NCI-H2196 (cell line): ENCODE results near the gene MMP12.

Experiments
- DNase-seq: peaks from one replicate; lab custom pipeline; 2025; ENCODE audit not compliant: unreplicated experiment; lab: John Stamatoyannopoulos, UW

Gene MMP12

DNA sequence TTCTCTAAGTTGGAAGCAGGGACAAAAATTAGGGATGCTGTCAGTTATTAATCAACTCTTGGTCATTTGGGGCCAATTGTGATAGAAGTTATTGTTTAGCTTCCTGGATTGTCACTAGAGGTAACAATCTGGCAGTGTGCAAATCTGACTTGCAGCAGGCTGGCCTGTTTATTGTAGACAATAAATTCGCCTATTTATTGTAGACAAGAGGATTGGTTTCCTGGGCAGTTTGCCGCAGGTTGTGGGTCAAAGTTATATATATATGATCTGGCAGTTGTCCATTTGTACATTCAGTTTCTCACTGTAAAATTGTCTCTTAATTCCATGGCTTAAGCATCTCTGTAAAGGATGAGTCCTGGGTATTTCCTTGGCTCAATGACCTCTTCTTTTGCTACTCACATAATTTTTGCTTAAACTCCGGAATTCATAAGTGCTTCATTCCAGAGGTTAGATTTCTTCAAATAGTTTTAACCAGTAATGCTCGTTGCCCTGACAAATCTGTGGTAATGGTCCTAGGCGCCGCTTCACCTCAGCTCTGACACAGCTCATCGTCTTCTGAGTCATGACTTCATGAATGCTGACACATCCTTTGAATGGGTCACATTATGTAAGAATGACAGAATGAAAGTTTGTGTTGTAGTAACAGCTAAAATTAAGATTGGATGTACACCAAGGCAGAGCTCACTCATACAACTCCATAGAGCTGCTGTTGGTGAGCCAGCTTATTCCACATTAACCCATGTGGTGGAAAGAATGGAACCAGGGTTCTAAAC, 23.6 kb downstream of the MMP12 start:
- no peak for DNase-seq

DNA sequence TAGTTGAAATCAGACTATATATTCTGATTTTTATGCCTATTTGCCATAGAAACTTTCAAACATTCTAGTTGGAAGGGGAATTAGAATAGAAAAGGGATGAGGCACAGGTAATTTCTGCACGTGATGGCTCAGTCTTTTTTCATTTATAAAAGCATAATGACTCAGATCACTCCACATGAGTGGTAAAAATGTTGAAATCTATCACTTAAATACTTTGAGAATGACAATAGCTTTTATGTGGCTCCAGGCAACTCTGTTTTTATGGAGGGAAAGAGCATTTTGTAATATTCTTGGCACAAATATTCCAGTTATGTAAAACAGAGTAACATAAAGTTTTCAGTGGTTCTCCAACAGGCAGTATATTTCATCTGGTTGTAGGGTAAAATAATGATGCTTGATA, 25.5 kb downstream of the MMP12 start:
- no peak for DNase-seq

GRCh38 chr11:102846292-102846691, 28.5 kb downstream of the MMP12 start:
- no peak for DNase-seq

DNA sequence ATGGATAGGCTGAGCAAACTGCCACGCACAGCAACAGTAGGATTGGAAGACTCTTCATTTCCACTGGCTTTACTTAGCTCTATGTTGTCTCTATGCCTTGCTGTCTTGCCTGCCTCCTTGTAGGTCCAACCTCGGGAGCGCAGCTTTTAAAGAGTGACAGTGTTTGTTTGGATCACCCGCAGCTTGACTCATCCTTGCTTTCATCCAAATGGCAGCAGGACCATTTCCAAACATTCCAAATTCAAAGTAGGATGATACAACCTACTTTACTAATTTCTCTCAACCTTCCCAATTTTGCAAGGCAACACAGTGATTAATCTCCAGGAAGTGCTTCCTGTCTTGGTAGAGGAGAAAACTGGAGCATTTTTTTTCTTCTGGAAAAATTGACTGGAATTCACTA, 31.3 kb downstream of the MMP12 start, which contains the start of gene MMP3:
TSS of gene MMP3 (minus strand) at position 121 of the 400 bp plus-strand sequence. CDS start at position 58, 63 bp downstream.
- DNase-seq: no peak

- no peak for DNase-seq
Measured at GRCh38 chr11:102842930-102843329, 31.9 kb downstream of the MMP12 start.

DNA sequence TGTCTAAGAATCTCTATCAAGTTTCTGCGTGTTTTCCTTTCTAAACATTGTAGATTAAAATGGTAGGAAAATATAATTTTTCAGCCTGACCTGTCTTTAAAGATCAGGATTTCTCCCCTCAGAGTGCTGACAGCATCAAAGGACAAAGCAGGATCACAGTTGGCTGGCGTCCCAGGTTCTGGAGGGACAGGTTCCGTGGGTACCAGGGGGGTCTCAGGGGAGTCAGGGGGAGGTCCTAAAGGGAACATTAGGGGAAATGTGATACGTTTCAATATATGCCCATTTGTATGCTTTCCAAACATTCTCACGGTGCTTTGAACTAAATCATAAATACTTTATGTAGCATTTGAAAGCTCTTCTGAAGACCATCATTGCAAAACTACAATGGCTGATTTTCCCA, 34.8 kb downstream of the MMP12 start:
- no peak for DNase-seq

GRCh38 chr11:102837646-102838045, 37.1 kb downstream of the MMP12 start:
- DNase-seq: no peak

- no peak for DNase-seq
Measured at GRCh38 chr11:102837156-102837555, 37.6 kb downstream of the MMP12 start.

GRCh38 chr11:102836290-102836875, 38.4 kb downstream of the MMP12 start:
- no peak for DNase-seq

GRCh38 chr11:102833731-102834130, 41.1 kb downstream of the MMP12 start:
- no peak for DNase-seq

DNA sequence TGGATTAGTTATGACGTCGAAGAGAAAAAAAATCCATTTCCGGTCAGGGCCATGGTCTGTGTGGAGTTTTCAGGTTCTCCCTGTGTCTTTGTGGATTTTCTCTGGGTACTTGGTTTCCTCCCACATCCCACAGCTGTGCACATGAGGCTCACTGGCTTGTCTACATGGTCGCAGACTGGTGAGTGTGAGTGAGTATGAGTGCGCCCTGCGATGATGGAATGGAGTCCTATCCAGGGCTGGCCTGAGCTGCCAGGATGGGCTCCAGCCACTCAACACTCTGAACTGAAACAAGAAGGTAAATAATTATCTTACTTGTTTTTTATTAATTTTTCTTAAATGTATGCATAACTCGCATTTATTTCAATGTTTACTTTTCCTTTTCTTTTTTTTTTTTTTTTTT, 42.2 kb downstream of the MMP12 start:
- no peak for DNase-seq

DNA sequence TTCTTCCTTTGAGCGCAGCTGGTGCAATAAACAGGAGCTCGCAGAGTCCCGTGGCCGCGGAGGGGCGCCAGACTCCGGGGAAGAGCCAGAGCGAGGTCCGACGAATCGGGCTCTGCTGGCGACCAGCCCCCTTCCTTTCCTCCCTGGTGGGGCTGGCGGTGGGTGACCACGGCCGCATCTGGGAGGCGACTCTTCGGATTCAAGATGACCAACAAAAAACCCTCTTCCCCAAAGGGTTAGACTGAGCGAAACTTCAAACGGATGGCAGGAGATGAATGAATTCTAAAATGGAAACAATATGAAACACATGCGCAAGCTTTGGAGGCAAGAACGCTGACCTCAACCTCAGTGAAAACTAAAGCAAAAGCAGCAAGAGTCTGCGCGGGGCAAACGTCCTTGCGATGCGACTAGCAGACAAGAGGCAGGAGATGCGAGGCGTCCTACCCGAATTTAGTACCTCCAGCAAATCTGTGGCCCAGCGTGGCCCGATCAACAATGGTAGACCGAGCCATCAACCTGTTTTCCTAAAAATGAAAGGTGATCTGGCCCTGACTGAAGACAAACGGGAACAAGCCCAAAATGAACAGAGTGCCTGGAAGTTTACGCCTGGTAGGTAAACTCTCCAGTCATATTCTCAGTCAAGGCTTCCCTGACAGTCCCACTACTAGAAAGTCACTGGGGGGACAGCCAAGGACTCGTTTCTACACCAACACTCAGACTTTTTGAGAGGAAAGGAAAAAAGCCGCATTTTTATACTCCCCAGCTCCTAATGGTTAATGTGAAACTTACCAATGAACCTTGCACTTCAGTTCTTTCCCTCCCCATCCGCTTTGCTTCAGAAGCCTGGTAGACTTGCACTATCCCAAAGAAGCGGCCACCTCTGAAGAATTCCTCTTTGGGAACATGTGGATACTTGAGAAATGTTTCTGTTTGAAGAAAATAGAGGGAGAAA, 43.0 kb downstream of the MMP12 start:
- no peak for DNase-seq

- DNase-seq: no peak
Measured at GRCh38 chr11:102831128-102831488, 43.7 kb downstream of the MMP12 start.

DNA sequence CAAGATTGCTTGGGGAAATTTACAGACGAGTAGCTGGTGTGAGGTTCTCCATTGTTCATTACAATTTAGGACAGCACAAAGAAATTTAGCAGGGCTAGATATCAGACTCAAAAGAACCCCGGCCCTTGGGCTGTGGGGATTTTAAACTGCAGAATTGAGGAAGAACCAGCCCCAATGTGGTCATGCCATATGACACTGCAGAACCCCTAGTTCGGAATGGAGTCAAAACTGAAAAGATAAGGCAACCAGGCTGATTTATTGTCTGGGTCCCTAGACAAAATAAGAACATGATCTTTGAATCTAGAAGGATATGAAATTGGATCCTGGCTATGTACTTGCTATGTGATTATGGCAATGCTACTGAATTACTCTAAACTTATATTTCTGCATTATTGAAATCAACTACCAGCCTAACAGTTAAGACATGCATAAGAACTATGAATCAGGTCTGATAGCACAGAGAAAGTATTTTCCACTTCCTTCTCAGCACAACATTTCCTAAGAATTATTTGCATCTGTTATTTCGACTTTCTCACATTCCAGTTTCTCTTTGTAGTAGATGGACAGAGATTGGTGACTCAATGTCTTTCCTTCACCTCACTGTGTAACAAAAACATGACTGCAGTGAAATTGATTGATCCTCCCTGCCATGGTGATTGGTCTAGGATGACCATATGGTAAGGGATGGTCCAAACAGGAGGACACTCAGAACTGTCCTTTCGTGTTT, 44.6 kb downstream of the MMP12 start:
- no peak for DNase-seq

DNA sequence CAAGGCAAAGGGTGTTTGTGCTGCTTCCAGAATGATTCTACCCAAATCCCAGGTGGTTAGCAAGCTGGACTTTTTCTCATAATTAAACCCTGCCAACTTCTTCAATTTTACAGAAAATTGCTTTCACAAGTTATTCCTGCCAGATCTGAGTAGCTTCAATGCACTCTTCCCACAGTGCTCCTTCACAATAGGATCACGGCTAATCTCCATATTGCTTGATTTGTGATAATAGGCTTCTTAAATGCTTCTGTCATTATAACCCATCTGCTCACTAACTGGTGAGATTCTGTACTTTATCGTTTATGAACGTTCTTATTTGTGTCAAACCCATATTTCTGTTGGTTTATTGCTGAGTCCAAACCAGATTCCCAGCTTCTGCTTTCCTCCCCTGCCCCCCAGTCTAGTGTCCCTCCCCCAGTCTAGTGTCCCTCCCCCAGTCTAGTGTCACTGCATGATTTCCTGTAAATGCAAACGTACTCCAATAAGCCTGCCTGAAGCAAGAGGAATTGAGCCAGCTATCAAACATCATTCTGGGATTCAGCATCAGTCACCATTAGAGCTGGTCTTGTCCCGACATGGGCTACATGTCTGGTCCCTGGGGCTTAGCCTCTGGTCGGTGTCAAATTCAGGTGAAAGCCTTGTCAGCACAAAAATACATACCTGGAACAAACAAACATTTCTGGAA, 45.3 kb downstream of the MMP12 start:
- no peak for DNase-seq

- DNase-seq: no peak
Measured at GRCh38 chr11:102824556-102824955, 50.2 kb downstream of the MMP12 start.

- DNase-seq: no peak
Measured at GRCh38 chr11:102819491-102819890, 55.3 kb downstream of the MMP12 start.

GRCh38 chr11:102813484-102813883, 61.3 kb downstream of the MMP12 start:
- no peak for DNase-seq
